Body of pancreas (tissue), 4 donors: ENCODE measurements around the gene ZNF385D.

Source experiments
- CTCF ChIP-seq, 7 experiments: fragments of 450-650 bp in 4 of 7; fragments of 200-600 bp in 3 of 7; sonication (generic) in 3 of 7; IDR thresholded peaks; one replicate each; pipeline ENCODE4 v1.5.1; 2016 to 2019; ENCODE audit warnings: antibody characterized with exemption in 7 of 7
- POLR2A ChIP-seq, 3 donors: fragments of 450-650 bp; IDR thresholded peaks; one replicate each; pipeline ENCODE4 v1.6.1; 2016; ENCODE audit warnings: antibody characterized with exemption in 3 of 3, mild to moderate bottlenecking in 2 of 3

DNA sequence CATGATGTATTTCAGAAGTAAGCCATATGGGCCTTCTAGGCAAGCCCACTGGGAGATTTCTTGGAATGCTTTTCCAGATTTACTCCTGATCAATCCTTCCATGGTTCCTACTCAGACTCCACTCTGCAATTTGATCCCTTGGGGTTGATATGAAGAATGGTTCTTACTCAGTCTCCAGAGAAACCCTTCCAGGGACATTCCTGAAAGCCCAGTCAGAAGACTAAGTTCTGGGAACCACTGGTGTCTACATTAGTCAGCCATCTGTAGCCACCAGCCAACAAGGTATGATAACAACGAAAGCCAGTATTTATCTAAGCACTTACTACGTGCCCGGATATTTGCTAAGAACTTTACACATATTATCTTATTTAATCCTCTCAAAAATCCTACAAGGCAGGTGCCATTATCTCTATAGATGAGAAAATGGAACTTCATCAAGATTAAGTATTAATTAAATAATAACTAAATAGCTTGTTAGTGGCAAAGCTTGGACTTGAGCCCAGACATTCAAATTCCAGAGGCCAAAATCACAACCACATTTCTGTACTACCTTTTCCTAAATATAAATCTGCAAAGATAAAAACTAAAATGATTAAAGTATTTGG lies 32.7 kb downstream of the ZNF385D start:
- TF ChIP-seq CTCF (IDR thresholded peaks at IDR 0.05), result no peak
- TF ChIP-seq POLR2A (IDR thresholded peaks at IDR 0.05), result no peak
